ENCODE results near the gene SLC38A5.

The SLC38A5 gene

GRCh38 chrX:48478806-48479205 is 8.7 kb upstream of the SLC38A5 start:
- peak; percentile 20 for FAIRE-seq
- TF ChIP-seq POLR2AphosphoS5 (IDR thresholded peaks at IDR 0.05; ENCODE audit: low read depth, low read length) (no peak), PAX5 (IDR thresholded peaks at IDR 0.05; ENCODE audit: insufficient read depth, low read length, severe bottlenecking) (no peak), SPI1 (IDR thresholded peaks at IDR 0.05; ENCODE audit: low read depth, low read length) (no peak), TAF1 (IDR thresholded peaks at IDR 0.05; ENCODE audit: low read depth, low read length) (no peak), POLR2A (IDR thresholded peaks at IDR 0.05; ENCODE audit: low read depth, low read length) (no peak), POU2F2 (IDR thresholded peaks at IDR 0.05; ENCODE audit: low read depth, low read length) (no peak)
- DNase-seq (ENCODE audit: insufficient read length, low spot score) = no peak

- DNase-seq (ENCODE audit: insufficient read length, low spot score) (no peak), FAIRE-seq (no peak)
- TF ChIP-seq SPI1 (IDR thresholded peaks at IDR 0.05; ENCODE audit: low read depth, low read length) (no peak), POLR2AphosphoS5 (IDR thresholded peaks at IDR 0.05; ENCODE audit: low read depth, low read length) (no peak), TAF1 (IDR thresholded peaks at IDR 0.05; ENCODE audit: low read depth, low read length) (no peak), PAX5 (IDR thresholded peaks at IDR 0.05; ENCODE audit: insufficient read depth, low read length, severe bottlenecking) (no peak), POLR2A (IDR thresholded peaks at IDR 0.05; ENCODE audit: low read depth, low read length) (no peak), POU2F2 (IDR thresholded peaks at IDR 0.05; ENCODE audit: low read depth, low read length) (no peak)
Observed at GRCh38 chrX:48477960-48478755, 8.1 kb upstream of the SLC38A5 start.

- no peak for TF ChIP-seq SPI1 (IDR thresholded peaks at IDR 0.05; ENCODE audit: low read depth, low read length)
- TF ChIP-seq POU2F2 (IDR thresholded peaks at IDR 0.05; ENCODE audit: low read depth, low read length) = no peak
- no peak for TF ChIP-seq POLR2AphosphoS5 (IDR thresholded peaks at IDR 0.05; ENCODE audit: low read depth, low read length)
- no peak for TF ChIP-seq POLR2A (IDR thresholded peaks at IDR 0.05; ENCODE audit: low read depth, low read length)
- TF ChIP-seq TAF1 (IDR thresholded peaks at IDR 0.05; ENCODE audit: low read depth, low read length) = no peak
- TF ChIP-seq PAX5 (IDR thresholded peaks at IDR 0.05; ENCODE audit: insufficient read depth, low read length, severe bottlenecking) = no peak
- FAIRE-seq (no peak), DNase-seq (ENCODE audit: insufficient read length, low spot score) (no peak)
Observed at GRCh38 chrX:48476919-48477318, 6.9 kb upstream of the SLC38A5 start.

- FAIRE-seq (peak; percentile 99), DNase-seq (ENCODE audit: insufficient read length, low spot score) (peak; percentile 72)
- peak; percentile 52; the same call in 1 of the 2 replicates for TF ChIP-seq POLR2AphosphoS5 (IDR thresholded peaks at IDR 0.05; ENCODE audit: low read depth, low read length)
- no peak for TF ChIP-seq SPI1 (IDR thresholded peaks at IDR 0.05; ENCODE audit: low read depth, low read length)
Observed at GRCh38 chrX:48475774-48476577, 5.9 kb upstream of the SLC38A5 start, which contains the start of gene FTSJ1. Gene FTSJ1 (plus strand): TSS chrX:48476199. CDS start chrX:48478048, 1,849 bp downstream.

- DNase-seq (ENCODE audit: insufficient read length, low spot score) (no peak), FAIRE-seq (no peak)
- no peak for TF ChIP-seq SPI1 (IDR thresholded peaks at IDR 0.05; ENCODE audit: low read depth, low read length)
- no peak for TF ChIP-seq POLR2A (IDR thresholded peaks at IDR 0.05; ENCODE audit: low read depth, low read length)
- no peak for TF ChIP-seq PAX5 (IDR thresholded peaks at IDR 0.05; ENCODE audit: insufficient read depth, low read length, severe bottlenecking)
- TF ChIP-seq TAF1 (IDR thresholded peaks at IDR 0.05; ENCODE audit: low read depth, low read length) = no peak
- TF ChIP-seq POLR2AphosphoS5 (IDR thresholded peaks at IDR 0.05; ENCODE audit: low read depth, low read length) = no peak
- no peak for TF ChIP-seq POU2F2 (IDR thresholded peaks at IDR 0.05; ENCODE audit: low read depth, low read length)
Observed at GRCh38 chrX:48475296-48475695, 5.2 kb upstream of the SLC38A5 start.

- DNase-seq (ENCODE audit: insufficient read length, low spot score) (no peak), FAIRE-seq (no peak)
- TF ChIP-seq PAX5 (IDR thresholded peaks at IDR 0.05; ENCODE audit: insufficient read depth, low read length, severe bottlenecking) = no peak
- TF ChIP-seq TAF1 (IDR thresholded peaks at IDR 0.05; ENCODE audit: low read depth, low read length) = no peak
- no peak for TF ChIP-seq SPI1 (IDR thresholded peaks at IDR 0.05; ENCODE audit: low read depth, low read length)
- no peak for TF ChIP-seq POLR2AphosphoS5 (IDR thresholded peaks at IDR 0.05; ENCODE audit: low read depth, low read length)
- TF ChIP-seq POU2F2 (IDR thresholded peaks at IDR 0.05; ENCODE audit: low read depth, low read length) = no peak
Observed at GRCh38 chrX:48474581-48474980, 4.5 kb upstream of the SLC38A5 start.

GRCh38 chrX:48474127-48474526 is 4.1 kb upstream of the SLC38A5 start:
- TF ChIP-seq PAX5 (IDR thresholded peaks at IDR 0.05; ENCODE audit: insufficient read depth, low read length, severe bottlenecking) (no peak), SPI1 (IDR thresholded peaks at IDR 0.05; ENCODE audit: low read depth, low read length) (no peak), POU2F2 (IDR thresholded peaks at IDR 0.05; ENCODE audit: low read depth, low read length) (no peak), POLR2AphosphoS5 (IDR thresholded peaks at IDR 0.05; ENCODE audit: low read depth, low read length) (no peak)
- FAIRE-seq (no peak), DNase-seq (ENCODE audit: insufficient read length, low spot score) (no peak)

GRCh38 chrX:48473704-48473990 is 3.6 kb upstream of the SLC38A5 start:
- DNase-seq (ENCODE audit: insufficient read length, low spot score) (no peak), FAIRE-seq (no peak)
- no peak for TF ChIP-seq POLR2AphosphoS5 (IDR thresholded peaks at IDR 0.05; ENCODE audit: low read depth, low read length)

GRCh38 chrX:48472851-48473703 is 3.0 kb upstream of the SLC38A5 start:
- FAIRE-seq = no peak
- TF ChIP-seq PAX5 (IDR thresholded peaks at IDR 0.05; ENCODE audit: insufficient read depth, low read length, severe bottlenecking) = no peak
- no peak for TF ChIP-seq POU2F2 (IDR thresholded peaks at IDR 0.05; ENCODE audit: low read depth, low read length)
- no peak for TF ChIP-seq SPI1 (IDR thresholded peaks at IDR 0.05; ENCODE audit: low read depth, low read length)
- no peak for TF ChIP-seq POLR2AphosphoS5 (IDR thresholded peaks at IDR 0.05; ENCODE audit: low read depth, low read length)
- no peak for TF ChIP-seq POLR2A (IDR thresholded peaks at IDR 0.05; ENCODE audit: low read depth, low read length)
- TF ChIP-seq TAF1 (IDR thresholded peaks at IDR 0.05; ENCODE audit: low read depth, low read length) = no peak
- DNase-seq (ENCODE audit: insufficient read length, low spot score) = no peak
